ENCODE data around the gene ORC2.
A peak's percentile ranks its signal among the peaks of the same experiment; 100 is the strongest.
"Not testable (repeated sequence)": the region's sequence is repeated elsewhere in the genome, so short reads cannot be mapped to it uniquely, and the experiment has no call there.

The ORC2 gene

DNA sequence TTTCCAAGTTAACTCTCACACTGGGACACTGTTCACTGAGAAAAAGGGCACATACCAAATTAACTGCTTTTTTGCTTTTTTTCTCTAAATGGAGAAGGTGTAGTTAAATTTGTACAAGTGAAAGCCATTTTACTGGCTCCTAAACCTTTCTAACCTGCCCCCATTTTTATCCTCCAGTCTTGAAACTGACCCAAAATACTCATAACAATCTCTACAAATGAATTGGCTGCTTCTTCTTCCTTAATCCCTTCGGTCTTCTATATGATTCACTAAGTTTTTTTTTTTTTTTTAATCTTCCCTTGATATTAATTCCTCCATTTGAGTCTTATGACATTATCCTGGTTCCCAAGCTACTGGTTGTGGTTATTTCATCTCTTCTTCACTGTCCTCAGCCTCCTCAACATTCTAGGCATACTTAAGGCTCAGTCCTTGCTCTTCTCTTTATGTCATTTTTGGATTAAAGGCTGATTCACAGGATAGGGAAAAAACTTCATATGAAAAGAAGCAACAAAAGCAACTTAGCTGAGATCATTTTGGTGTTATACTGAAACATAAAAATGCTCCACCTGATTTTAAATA is 19.8 kb downstream of the ORC2 start:
- no peak overlapping the region for H3K27ac ChIP-seq
- H3K4me3 ChIP-seq, result no peak overlapping the region

- Histone ChIP-seq H3K4me3 (no peak overlapping the region), H3K27ac (no peak overlapping the region)
These were observed 23.6 kb downstream of the ORC2 start for GRCh38 chr2:200939832-200940231.

- no peak overlapping the region for H3K4me3 ChIP-seq
These were observed 32.4 kb downstream of the ORC2 start for GRCh38 chr2:200930947-200931626.

DNA sequence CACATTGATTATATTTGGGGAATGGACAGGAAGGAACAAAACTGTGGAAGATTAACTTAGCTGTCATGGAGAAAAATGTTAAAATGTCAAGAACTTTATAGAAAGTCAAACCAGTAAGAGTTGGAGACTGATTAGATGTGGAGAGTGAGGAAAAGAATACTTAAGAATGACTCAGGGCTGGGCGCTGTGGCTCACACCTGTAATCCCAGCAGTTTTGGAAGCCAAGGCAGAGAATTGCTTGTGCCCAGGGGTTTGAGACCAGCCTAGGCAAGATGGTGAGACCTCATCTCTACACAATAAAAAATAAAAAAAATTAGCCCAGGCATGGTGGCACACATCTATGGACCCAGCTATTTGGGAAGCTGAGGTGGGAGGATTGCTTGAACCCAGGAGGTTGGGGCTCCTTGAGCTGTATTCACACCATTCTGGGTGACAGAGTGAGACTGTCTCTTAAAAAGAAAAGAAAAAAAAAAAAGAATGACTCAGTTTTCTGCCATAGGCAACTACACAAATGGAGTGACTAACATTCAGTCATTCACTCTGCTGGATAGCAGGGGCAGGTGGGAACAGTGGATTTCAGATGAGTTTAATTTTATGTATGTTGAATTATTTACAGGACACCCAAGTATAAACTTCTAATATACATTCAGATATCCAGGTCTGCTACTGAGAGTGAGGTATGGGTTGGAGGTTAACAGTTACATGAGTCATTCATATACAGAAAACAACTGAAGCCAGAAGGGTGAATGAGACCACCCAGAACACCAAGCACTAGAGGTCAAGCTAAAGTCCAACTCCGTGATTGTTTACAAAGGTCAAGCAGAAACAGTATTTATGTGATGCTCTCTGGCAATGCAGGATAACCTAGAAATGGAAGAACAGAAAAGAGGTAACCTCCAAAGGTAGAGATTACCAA is 33.9 kb downstream of the ORC2 start:
- Histone ChIP-seq H3K27ac (no peak overlapping the region), H3K4me3 (no peak overlapping the region)

More at GRCh38 chr2:200930947-200931626, 32.4 kb downstream of the ORC2 start:
- H3K27ac ChIP-seq, result no peak overlapping the region

DNA sequence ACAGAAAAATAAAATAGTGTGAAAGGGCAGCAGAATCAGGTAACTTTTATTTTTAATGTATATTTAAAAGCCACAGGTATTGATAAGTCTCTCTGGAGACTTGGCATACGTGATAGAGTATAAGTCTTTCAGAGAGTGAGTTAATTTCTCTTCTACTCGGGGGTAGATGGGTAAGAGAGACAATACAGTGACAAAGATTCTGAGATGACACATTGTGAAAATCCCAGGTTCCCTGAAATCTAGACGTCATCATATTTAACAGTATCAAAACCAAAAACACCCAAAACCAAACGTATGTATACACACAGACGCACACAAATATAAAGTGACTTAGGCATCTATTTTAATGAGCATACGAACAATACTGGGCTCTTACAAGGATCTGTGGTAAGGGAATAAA is 41.0 kb downstream of the ORC2 start:
- Histone ChIP-seq H3K27ac (no peak overlapping the region), H3K4me3 (no peak overlapping the region)

GRCh38 chr2:200913654-200914053 is 49.8 kb downstream of the ORC2 start:
- no peak overlapping the region for H3K27ac ChIP-seq
- H3K4me3 ChIP-seq, result no peak overlapping the region

- no peak overlapping the region for H3K4me3 ChIP-seq
- no peak overlapping the region for H3K27ac ChIP-seq
These were observed 53.5 kb downstream of the ORC2 start for GRCh38 chr2:200909958-200910357.

GRCh38 chr2:200905618-200906296 is 57.7 kb downstream of the ORC2 start:
- H3K27ac ChIP-seq, result no peak overlapping the region

DNA sequence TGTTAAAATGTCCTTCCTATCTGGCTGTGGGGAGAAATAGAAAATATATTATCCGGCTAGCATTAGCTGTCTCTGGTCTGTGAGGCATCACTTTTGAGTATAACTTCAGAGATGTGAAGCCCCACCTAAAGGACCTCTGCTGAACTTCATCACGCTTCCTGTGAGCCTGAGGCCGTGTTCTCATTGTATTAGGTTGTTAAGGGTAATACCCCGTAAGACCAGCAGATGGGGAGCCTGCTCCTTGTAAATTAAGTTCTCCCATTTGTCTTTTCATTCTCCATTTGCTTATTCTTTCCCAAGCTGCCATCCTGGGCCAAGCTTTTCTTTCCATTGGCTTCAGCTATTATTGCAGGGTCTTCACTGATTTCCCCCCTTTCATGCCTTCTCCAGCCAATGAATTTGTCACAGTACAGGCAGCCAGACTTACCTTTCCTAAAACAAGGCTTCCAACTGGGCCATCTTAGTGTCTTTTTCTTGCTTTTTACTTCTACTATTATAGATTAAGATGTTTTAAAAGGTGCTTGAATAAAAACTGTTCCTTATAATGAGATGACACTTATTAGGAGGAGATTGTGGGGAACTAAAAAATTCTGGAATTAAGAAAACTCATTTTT is 61.9 kb downstream of the ORC2 start:
- H3K27ac ChIP-seq, result peak overlapping the region in 1 of 21 experiments; percentile 40
- no peak overlapping the region for H3K4me3 ChIP-seq

More at GRCh38 chr2:200905618-200906296, 57.7 kb downstream of the ORC2 start:
- no peak overlapping the region for H3K4me3 ChIP-seq

DNA sequence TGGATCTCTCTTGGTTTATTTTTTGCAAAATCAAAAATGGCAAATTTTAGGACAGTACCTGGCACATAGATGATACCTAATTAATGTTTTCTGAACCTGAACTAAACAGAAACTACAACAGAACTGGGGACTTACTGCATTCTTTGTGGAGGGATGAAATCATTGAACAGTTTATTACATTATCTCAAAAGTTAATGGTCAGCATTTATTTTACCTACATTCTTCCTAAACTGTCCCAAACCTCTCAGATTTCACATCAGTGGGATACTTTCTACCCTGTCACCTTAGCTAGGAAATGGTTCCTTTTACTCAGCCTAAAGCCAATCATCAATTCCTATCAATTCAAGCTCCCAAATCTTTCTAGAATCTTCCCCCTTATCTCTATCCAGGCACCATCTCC is 64.0 kb downstream of the ORC2 start:
- H3K4me3 ChIP-seq, result no peak overlapping the region
- no peak overlapping the region for H3K27ac ChIP-seq

DNA sequence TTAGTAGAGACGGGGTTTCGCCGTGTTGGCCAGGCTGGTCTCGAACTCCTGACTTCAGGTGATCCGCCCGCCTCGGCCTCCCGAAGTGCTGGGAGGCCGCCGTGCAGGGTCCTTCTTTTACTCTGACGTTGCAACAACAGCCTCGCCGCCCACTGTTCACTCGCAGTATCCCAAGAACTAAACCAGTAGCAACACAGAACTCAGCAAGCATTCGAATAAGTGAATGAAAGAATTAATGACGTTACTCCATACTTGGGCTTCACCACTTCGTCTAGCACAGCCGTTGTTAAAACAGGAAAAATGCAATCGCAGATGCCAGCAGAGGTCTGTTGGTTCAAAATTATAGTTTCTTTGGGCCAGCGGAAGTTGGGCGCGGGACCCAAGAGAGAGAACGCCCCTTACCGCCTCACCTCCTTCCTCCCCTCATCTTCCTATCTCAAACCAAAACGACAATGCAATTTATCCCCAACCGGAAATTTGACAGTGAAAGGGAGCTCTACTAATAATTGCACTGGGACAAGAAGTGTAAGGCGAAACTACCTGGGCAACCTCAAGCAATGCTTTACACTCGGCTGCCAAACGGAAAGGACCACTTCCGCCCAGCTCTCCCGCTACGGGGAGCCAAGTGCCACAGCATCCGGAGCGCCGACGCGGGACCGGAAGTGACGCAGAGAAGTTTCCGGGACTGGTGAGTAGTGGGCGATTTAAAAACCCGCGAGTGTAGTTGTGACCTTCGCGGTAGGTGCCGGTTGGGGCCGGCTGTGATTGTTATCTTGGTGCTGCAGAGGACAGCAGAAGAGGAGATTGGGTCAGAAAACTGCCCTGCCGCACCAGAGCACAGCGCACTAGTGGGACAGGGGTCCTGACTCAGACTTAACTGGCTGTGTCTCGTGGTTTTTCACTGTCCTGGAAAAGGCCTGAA is 74.5 kb downstream of the ORC2 start, which contains the start of the genes NIF3L1 and PPIL3:
Gene NIF3L1, plus strand, starts transcription at position 668 of the 922 bp plus-strand sequence. CDS start 2,573 bp downstream, outside the sequence.
Gene PPIL3, minus strand, starts transcription at position 374 of the 922 bp plus-strand sequence. CDS start 1,462 bp downstream, outside the sequence.
- Histone ChIP-seq H3K4me3 (peak within 1 kb of the TSS; percentile 62 to 89 (median 71)), H3K27ac (peak within 1 kb of the TSS; percentile 85 to 98 (median 94))

DNA sequence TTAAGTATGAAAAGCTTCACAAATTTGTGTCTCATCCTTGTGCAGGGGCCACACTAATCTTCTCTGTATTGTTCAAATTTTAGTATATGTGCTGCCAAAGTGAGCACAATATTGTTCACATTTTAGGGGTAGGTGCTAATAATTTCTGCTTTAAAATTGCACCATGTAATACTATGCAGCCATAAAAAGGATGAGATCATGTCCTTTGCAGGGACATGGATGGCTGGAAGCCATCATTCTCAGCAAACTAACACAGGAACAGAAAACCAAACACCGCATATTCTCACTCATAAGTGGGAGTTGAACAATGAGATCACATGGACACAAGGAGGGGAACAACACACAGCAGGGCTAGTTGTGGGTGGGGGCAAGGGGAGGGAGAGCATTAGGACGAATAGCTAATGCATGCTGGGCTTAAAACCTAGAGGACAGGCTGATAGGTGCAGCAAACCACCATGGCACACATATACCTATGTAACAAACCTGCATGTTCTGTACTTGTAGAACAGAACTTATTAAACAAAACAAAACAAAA is 81.7 kb downstream of the ORC2 start:
- not testable (repeated sequence) for H3K27ac ChIP-seq, H3K4me3 ChIP-seq

DNA sequence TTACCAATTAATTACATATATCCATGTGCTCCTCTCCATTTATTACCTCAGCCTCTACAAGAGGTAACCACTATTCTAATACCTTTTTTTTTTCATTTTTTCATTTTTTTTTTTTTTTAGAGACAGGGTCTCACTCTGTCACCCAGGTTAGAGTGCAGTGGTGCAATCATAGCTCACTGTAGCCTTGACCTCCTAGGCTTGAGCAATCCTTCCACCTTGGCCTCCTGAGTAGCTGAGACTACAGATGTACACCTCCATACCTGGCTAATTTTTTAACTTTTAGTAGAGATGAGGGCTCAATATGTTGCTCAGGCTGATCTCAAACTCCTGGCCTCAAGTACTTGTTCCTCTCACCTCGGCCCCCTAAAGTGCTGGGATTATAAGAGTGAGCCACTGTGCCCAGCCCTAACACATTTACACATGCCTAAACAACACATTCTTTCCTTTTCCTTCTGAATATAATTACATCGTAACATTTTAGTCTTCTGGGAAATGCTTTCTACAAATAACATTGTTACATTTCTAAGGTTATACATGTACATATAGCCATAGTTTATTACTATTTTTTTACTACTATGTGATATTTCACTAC is 85.1 kb downstream of the ORC2 start:
- H3K27ac ChIP-seq, result no peak overlapping the region

GRCh38 chr2:200877443-200877842 is 86.0 kb downstream of the ORC2 start:
- H3K4me3 ChIP-seq, result no peak overlapping the region
- no peak overlapping the region for H3K27ac ChIP-seq

More for the DNA sequence above, 85.1 kb downstream of the ORC2 start:
- H3K4me3 ChIP-seq, result no peak overlapping the region

GRCh38 chr2:200873560-200873959 is 89.9 kb downstream of the ORC2 start:
- Histone ChIP-seq H3K27ac (no peak overlapping the region), H3K4me3 (no peak overlapping the region)

- Histone ChIP-seq H3K4me3 (no peak overlapping the region), H3K27ac (no peak overlapping the region)
These were observed 92.3 kb downstream of the ORC2 start for GRCh38 chr2:200871151-200871550.

DNA sequence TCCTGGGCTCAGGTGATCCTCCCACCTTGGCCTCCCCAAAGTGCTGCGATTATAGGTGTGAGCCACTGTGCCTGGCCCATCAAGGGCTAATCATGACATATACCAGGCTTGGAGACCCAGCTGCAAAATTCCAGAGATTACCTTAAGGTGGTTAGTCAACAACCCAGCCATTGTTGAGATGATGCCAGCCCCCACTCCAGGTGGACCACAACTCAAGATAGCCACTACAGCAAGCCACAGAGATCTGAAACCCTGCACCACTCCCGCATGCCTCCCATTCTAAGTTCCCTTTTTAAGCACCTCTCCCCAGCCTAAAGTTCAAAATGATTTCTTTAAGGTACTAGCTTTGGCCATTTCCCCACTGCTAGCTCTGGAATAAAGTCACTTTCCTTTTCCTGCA is 94.4 kb downstream of the ORC2 start:
- H3K27ac ChIP-seq, result no peak overlapping the region
- no peak overlapping the region for H3K4me3 ChIP-seq

Data from skin epidermis (tissue), 12 donors.